Measurements from ENCODE around the gene SLC50A1. TPM values are rescaled to one million over a fixed set of nuclear protein-coding genes. Genes with fewer than 3 reads are reported as not detected.

The SLC50A1 gene
- total RNA-seq, 4 donors from 2014 or later, result 33.3 to 59.4 (median 43.7) TPM

GRCh38 chr1:155130272-155131006, 5.2 kb upstream of the SLC50A1 start:
- H3K4me3 ChIP-seq (ENCODE audit: low read depth, poor library complexity, severe bottlenecking), result no peak overlapping the region
- WGBS, 2 donors, result 19 to 23% methylated on average over 5 of the region's 6 CpGs
- no peak for DNase-seq (ENCODE audit: low spot score in 2 of 2)
- intact Hi-C loops (cut with DNase I; ENCODE audit: low total_unique reads), result no loop called here
- no peak for TF ChIP-seq POLR2A (IDR thresholded peaks at IDR 0.05)
- TF ChIP-seq, protein P1, sequence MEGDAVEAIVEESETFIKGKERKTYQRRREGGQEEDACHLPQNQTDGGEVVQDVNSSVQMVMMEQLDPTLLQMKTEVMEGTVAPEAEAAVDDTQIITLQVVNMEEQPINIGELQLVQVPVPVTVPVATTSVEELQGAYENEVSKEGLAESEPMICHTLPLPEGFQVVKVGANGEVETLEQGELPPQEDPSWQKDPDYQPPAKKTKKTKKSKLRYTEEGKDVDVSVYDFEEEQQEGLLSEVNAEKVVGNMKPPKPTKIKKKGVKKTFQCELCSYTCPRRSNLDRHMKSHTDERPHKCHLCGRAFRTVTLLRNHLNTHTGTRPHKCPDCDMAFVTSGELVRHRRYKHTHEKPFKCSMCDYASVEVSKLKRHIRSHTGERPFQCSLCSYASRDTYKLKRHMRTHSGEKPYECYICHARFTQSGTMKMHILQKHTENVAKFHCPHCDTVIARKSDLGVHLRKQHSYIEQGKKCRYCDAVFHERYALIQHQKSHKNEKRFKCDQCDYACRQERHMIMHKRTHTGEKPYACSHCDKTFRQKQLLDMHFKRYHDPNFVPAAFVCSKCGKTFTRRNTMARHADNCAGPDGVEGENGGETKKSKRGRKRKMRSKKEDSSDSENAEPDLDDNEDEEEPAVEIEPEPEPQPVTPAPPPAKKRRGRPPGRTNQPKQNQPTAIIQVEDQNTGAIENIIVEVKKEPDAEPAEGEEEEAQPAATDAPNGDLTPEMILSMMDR (IDR thresholded peaks at IDR 0.05), result no peak

GRCh38 chr1:155131285-155131684, 4.4 kb upstream of the SLC50A1 start:
- 55 to 69% methylated on average over 8 of the region's 8 CpGs for WGBS, 2 donors
- DNase-seq (ENCODE audit: low spot score in 2 of 2), result no peak
- intact Hi-C loops (cut with DNase I; ENCODE audit: low total_unique reads), result no loop called here
- no peak overlapping the region for H3K4me3 ChIP-seq (ENCODE audit: low read depth, poor library complexity, severe bottlenecking)
- TF ChIP-seq, protein P1 (IDR thresholded peaks at IDR 0.05), result no peak
- TF ChIP-seq POLR2A (IDR thresholded peaks at IDR 0.05), result no peak

GRCh38 chr1:155131856-155132255, 3.8 kb upstream of the SLC50A1 start:
- TF ChIP-seq POLR2A (IDR thresholded peaks at IDR 0.05), result no peak
- TF ChIP-seq, protein P1 (IDR thresholded peaks at IDR 0.05), result no peak
- no peak for DNase-seq (ENCODE audit: low spot score in 2 of 2)
- intact Hi-C loops (cut with DNase I; ENCODE audit: low total_unique reads), result no loop called here
- 54 to 58% methylated on average over 2 of the region's 2 CpGs for WGBS, 2 donors
- no peak overlapping the region for H3K4me3 ChIP-seq (ENCODE audit: low read depth, poor library complexity, severe bottlenecking)

DNA sequence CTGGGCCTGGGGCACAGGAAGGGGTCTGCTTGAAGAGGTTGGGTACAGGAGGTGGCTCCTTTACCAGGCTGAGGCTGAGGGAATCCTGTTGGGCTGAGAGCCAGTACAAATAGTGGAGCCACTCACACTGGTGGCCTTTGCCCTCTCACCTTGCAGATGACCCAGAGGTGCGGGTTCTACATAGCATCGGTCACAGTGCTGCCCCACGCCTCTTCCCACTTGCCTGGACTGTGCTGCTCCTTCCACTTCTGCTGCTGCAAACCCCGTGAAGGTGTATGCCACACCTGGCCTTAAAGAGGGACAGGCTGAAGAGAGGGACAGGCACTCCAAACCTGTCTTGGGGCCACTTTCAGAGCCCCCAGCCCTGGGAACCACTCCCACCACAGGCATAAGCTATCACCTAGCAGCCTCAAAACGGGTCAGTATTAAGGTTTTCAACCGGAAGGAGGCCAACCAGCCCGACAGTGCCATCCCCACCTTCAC, 1.8 kb upstream of the SLC50A1 start:
- H3K4me3 ChIP-seq (ENCODE audit: low read depth, poor library complexity, severe bottlenecking), result no peak overlapping the region
- no peak for DNase-seq (ENCODE audit: low spot score in 2 of 2)
- no peak for TF ChIP-seq POLR2A (IDR thresholded peaks at IDR 0.05)
- TF ChIP-seq, protein P1 (IDR thresholded peaks at IDR 0.05), result no peak
- 61 to 66% methylated on average over 7 of the region's 7 CpGs for WGBS, 2 donors
- intact Hi-C loops (cut with DNase I; ENCODE audit: low total_unique reads), result no loop called here

DNA sequence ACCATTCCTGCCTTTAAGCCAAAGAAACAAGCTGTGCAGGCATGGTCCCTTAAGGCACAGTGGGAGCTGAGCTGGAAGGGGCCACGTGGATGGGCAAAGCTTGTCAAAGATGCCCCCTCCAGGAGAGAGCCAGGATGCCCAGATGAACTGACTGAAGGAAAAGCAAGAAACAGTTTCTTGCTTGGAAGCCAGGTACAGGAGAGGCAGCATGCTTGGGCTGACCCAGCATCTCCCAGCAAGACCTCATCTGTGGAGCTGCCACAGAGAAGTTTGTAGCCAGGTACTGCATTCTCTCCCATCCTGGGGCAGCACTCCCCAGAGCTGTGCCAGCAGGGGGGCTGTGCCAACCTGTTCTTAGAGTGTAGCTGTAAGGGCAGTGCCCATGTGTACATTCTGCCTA, 1.3 kb upstream of the SLC50A1 start:
- TF ChIP-seq, protein P1 (IDR thresholded peaks at IDR 0.05), result no peak
- TF ChIP-seq POLR2A (IDR thresholded peaks at IDR 0.05), result no peak
- 21 to 47% methylated on average over 1 of the region's 1 CpG for WGBS, 2 donors
- H3K4me3 ChIP-seq (ENCODE audit: low read depth, poor library complexity, severe bottlenecking), result no peak overlapping the region
- intact Hi-C loops (cut with DNase I; ENCODE audit: low total_unique reads), result no loop called here
- DNase-seq (ENCODE audit: low spot score in 2 of 2), result no peak
